Endothelial cell of umbilical vein (primary cell): ENCODE results near the gene ATP5PD. TPM values are rescaled to one million over a fixed set of nuclear protein-coding genes. Genes with fewer than 3 reads are reported as not detected.
A peak's percentile ranks its signal among the peaks of the same experiment; 100 is the strongest.

Experiments used
- BruUV-seq: library from RNA; stranded (reverse); fragments of 400-500 nt; replicated peaks from 2 replicates; lab custom pipeline; 2021; lab: Mats Ljungman, UMichigan
- CTCF ChIA-PET: fragments of 300-600, 350-600 bp; sonication (Branson Sonifier 250); formaldehyde crosslinking; loops from one replicate; lab custom pipeline; 2021; ENCODE audit warnings: antibody characterized with exemption, inconsistent platforms; lab: Charles Lee
- POLR2A ChIA-PET: fragments of 300-600, 350-600 bp; sonication (Branson Sonifier 250); formaldehyde crosslinking; loops from one replicate; lab custom pipeline; 2021; ENCODE audit warnings: antibody characterized with exemption, inconsistent platforms; lab: Charles Lee
- DNase-seq: peaks from one replicate; pipeline ENCODE4 v3.0.0-alpha.2; 2011; ENCODE audit warnings: low read depth, low spot score
- FAIRE-seq: peaks from 2 replicates; lab custom pipeline; 2011; peaks lifted over from hg19 to GRCh38; lab: Jason Lieb, UNC
- H2AFZ ChIP-seq: 2 replicates; pipeline ENCODE4 v1.6.0; 2012; ENCODE audit warnings: low read depth, low read length, control low read depth, inconsistent platforms
- H3K27ac ChIP-seq: 2 replicates; pipeline ENCODE4 v1.5.1; 2011; ENCODE audit warnings: low read depth, mild to moderate bottlenecking, control low read depth, low read length, moderate library complexity; ENCODE audit not compliant: insufficient read depth
- H3K27me3 ChIP-seq, 2 experiments: 2 replicates each; pipeline versions ENCODE4 v1.6.0 to v1.6.1; 2011; ENCODE audit warnings: low read length in 2 of 2, mixed read lengths in 1 of 2; ENCODE audit not compliant: control insufficient read depth in 2 of 2, insufficient read depth in 2 of 2
- H3K36me3 ChIP-seq, 2 experiments: 2 replicates in 1 of 2; 3 replicates in 1 of 2; pipeline ENCODE4 v1.5.1; 2011; ENCODE audit warnings: low read length in 2 of 2, mild to moderate bottlenecking in 1 of 2, moderate library complexity in 1 of 2; ENCODE audit not compliant: control insufficient read depth in 2 of 2, insufficient read depth in 2 of 2; ENCODE audit errors: extremely low read depth in 1 of 2
- H3K4me1 ChIP-seq: 3 replicates; pipeline ENCODE4 v1.5.1; 2011; ENCODE audit warnings: mild to moderate bottlenecking, low read length; ENCODE audit not compliant: control insufficient read depth, insufficient read depth; ENCODE audit errors: extremely low read depth
- H3K4me2 ChIP-seq: 2 replicates; pipeline ENCODE4 v1.6.1; 2011; ENCODE audit warnings: low read length, control low read depth, mixed read lengths; ENCODE audit not compliant: insufficient read depth
- H3K4me3 ChIP-seq, 3 experiments: fragments of 200-600 bp in 1 of 3; sonication (generic), shearing (Covaris generic) in 1 of 3; replicated peaks in 1 of 3; 2 replicates each; pipeline ENCODE4 v1.5.1; 2011 to 2016; ENCODE audit warnings: control low read depth in 3 of 3, low read length in 3 of 3, mild to moderate bottlenecking in 2 of 3, inconsistent platforms in 1 of 3, low read depth in 1 of 3, moderate library complexity in 1 of 3; ENCODE audit not compliant: insufficient read depth in 1 of 3
- H3K79me2 ChIP-seq: 2 replicates; pipeline ENCODE4 v1.6.0; 2012; ENCODE audit warnings: low read length, inconsistent platforms; ENCODE audit not compliant: control insufficient read depth, insufficient read depth
- H3K9ac ChIP-seq: replicated peaks from 2 replicates; pipeline ENCODE3; 2011; ENCODE audit warnings: low read length, control low read depth; ENCODE audit not compliant: insufficient read depth; ENCODE audit errors: extremely low read depth
- H3K9me1 ChIP-seq: replicated peaks from 3 replicates; pipeline ENCODE4 v1.6.0; 2011; ENCODE audit warnings: mild to moderate bottlenecking, low read length; ENCODE audit not compliant: control insufficient read depth, insufficient read depth; ENCODE audit errors: extremely low read depth
- H3K9me3 ChIP-seq: replicated peaks from 2 replicates; pipeline ENCODE4 v1.5.1; 2012; ENCODE audit warnings: low read length, inconsistent platforms; ENCODE audit not compliant: control insufficient read depth, insufficient read depth
- H4K20me1 ChIP-seq: replicated peaks from 2 replicates; pipeline ENCODE3; 2011; ENCODE audit warnings: mild to moderate bottlenecking, low read length; ENCODE audit not compliant: control insufficient read depth, insufficient read depth; ENCODE audit errors: extremely low read depth
- EZH2 ChIP-seq: IDR thresholded peaks from 2 replicates; pipeline ENCODE4 v1.6.1; 2012; ENCODE audit warnings: borderline replicate concordance, low read depth, mild to moderate bottlenecking, moderate library complexity, low read length, inconsistent platforms; ENCODE audit not compliant: severe bottlenecking
- GATA2 ChIP-seq: IDR thresholded peaks from 2 replicates; pipeline ENCODE4 v1.7.0; 2011; ENCODE audit warnings: low read depth, mild to moderate bottlenecking, moderate library complexity, mixed read lengths, low read length; ENCODE audit not compliant: insufficient read length, insufficient read depth
- JUN ChIP-seq: IDR thresholded peaks from 2 replicates; pipeline ENCODE4 v1.6.1; 2011; ENCODE audit warnings: borderline replicate concordance, low read depth; ENCODE audit not compliant: insufficient read length, insufficient read depth
- MYC ChIP-seq: IDR thresholded peaks from one replicate; pipeline ENCODE4 v1.6.1; 2011; ENCODE audit warnings: mild to moderate bottlenecking, low read depth, low read length
- POLR2AphosphoS5 ChIP-seq: IDR thresholded peaks from 2 replicates; pipeline ENCODE4 v1.6.1; 2012; ENCODE audit warnings: low read depth, mild to moderate bottlenecking, control low read depth, low read length, moderate library complexity; ENCODE audit not compliant: insufficient read depth
- dilution Hi-C: fragments of 300-500 bp; cut with MboI; formaldehyde crosslinking; loops from one replicate; pipeline ENCODE4 v1.15.0; 2019; ENCODE audit warnings: low sequenced_read_pairs; ENCODE audit not compliant: extremely low pct_ligation_motif_present
- intact Hi-C: fragments of 100-400 bp; cut with micrococcal nuclease; formaldehyde crosslinking; loops from one replicate; pipeline ENCODE4 v1.10.0; 2022
- polyA plus RNA-seq, 4 experiments: library from polyadenylated mRNA; depleted of rRNA in 3 of 4; stranded (reverse) in 3 of 4; unstranded in 1 of 4; fragments of >200 nt; gene quantifications; 2 replicates each; pipeline versions ENCODE4 v1.2.1 to v1.2.3, GENCODE V29; 2011 to 2012; ENCODE audit warnings: missing spikeins in 1 of 4
- total RNA-seq: library from RNA; stranded (reverse); gene quantifications from 2 replicates; pipeline ENCODE4 v1.2.3, GENCODE V29; 2021
- TF ChIP-seq, protein P1 (sequence below), 2 donors: IDR thresholded peaks; 1 replicate in 1 of 2; 2 replicates in 1 of 2; pipeline ENCODE4 v1.5.1; 2011; ENCODE audit warnings: low read length in 2 of 2, mild to moderate bottlenecking in 2 of 2, moderate library complexity in 2 of 2, control low read depth in 1 of 2, inconsistent platforms in 1 of 2, low read depth in 1 of 2; ENCODE audit not compliant: insufficient read depth in 1 of 2; ENCODE audit errors: extremely low read depth in 1 of 2

Gene ATP5PD
- total and polyA plus RNA-seq, 2 donors (not counting 3 experiments of a cell fraction or from before 2014, with no cell fraction given): 182 to 200 TPM

DNA sequence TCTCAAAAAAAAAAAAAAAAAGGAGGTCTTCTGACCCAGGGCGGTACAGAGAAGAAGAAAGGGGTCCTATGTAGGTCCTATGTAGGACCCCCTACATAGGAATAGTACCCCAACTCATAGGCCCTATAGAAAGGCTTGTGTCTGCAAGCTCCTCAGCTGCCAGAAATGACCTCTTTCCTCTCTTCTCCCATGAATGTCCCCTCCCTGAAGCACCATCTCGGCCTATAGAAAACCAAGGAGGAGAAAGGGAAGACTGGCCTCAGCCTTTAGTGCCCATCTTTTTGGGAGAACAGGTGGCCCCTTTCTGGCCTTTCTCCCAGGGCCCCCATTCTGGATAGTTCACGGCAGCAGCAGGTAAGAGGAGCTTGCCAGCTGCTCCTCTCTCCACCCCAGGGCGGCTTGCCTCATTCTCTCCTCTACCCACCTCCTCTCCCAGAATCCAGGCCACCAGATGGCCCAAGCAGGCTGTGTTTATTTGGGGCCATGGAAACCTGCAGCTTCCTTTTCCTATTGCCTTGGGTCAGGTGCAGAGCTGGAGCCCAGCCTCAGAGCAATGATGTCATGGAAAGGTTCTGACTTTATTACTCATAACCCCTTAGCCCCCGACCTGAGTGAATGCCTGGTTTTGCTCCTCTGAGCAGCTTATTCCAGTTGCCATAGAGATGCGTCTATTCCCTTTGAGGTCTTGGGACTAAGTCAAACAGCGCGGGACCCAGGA lies 35.9 kb downstream of the ATP5PD start:
- peak; percentile 83 for DNase-seq
- no peak overlapping the region for H3K4me2 ChIP-seq
- peaks cover 10% of the 10 kb centered on the region for H3K79me2 ChIP-seq
- dilution Hi-C loops: no loop called here
- intact Hi-C loops: no loop called here
- no TSS peak for BruUV-seq
- peak overlapping the region; percentile 67 for H3K27ac ChIP-seq
- H4K20me1 ChIP-seq: no peaks in the 10 kb centered on the region
- H3K9ac ChIP-seq: no peak overlapping the region
- no peaks in the 10 kb centered on the region for H3K9me1 ChIP-seq
- H3K4me1 ChIP-seq: peaks cover 16% of the 10 kb centered on the region
- ChIA-PET CTCF (interaction anchor here (0.9 to 6.0 kb wide), 8 partner anchors 8 to 63 kb away, joined by 3 to 134 read pairs (median 17); partner anchors contain the start of gene CDR2L), POLR2A (interaction anchor here (2.8 kb wide), 1 partner anchor 23 kb away, joined by 17 read pairs; the partner anchor contains the start of gene CDR2L)
- no peak overlapping the region for H2AFZ ChIP-seq
- H3K9me3 ChIP-seq: no peaks in the 10 kb centered on the region
- H3K36me3 ChIP-seq: no peaks in the 10 kb centered on the region
- TF ChIP-seq EZH2: no peak
- TF ChIP-seq GATA2: no peak
- no peak for TF ChIP-seq POLR2AphosphoS5
- no peak for TF ChIP-seq MYC
- TF ChIP-seq, protein P1, sequence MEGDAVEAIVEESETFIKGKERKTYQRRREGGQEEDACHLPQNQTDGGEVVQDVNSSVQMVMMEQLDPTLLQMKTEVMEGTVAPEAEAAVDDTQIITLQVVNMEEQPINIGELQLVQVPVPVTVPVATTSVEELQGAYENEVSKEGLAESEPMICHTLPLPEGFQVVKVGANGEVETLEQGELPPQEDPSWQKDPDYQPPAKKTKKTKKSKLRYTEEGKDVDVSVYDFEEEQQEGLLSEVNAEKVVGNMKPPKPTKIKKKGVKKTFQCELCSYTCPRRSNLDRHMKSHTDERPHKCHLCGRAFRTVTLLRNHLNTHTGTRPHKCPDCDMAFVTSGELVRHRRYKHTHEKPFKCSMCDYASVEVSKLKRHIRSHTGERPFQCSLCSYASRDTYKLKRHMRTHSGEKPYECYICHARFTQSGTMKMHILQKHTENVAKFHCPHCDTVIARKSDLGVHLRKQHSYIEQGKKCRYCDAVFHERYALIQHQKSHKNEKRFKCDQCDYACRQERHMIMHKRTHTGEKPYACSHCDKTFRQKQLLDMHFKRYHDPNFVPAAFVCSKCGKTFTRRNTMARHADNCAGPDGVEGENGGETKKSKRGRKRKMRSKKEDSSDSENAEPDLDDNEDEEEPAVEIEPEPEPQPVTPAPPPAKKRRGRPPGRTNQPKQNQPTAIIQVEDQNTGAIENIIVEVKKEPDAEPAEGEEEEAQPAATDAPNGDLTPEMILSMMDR (IDR thresholded peaks at IDR 0.05; ENCODE audit: extremely low read depth in 1 of 2, insufficient read depth in 1 of 2, low read depth in 1 of 2, low read length in 2 of 2): no peak
- TF ChIP-seq JUN: peak; percentile 55
- no peaks in the 10 kb centered on the region for H3K27me3 ChIP-seq
- peak; percentile 38 for FAIRE-seq
- no peak overlapping the region for H3K4me3 ChIP-seq
